HG03575 (cell line): Measurements from ENCODE around the gene IFI27.
"Not testable (repeated sequence)": the region's sequence is repeated elsewhere in the genome, so short reads cannot be mapped to it uniquely, and the experiment has no call there.

Experiments used
- ATAC-seq: cut with Tn5 transposase; IDR thresholded peaks from one replicate; pipeline ENCODE4 v1.9.1; 2021; ENCODE audit not compliant: unreplicated experiment, insufficient number of reproducible peaks, low FRiP score; ENCODE audit errors: extremely low read depth

IFI27 gene

DNA sequence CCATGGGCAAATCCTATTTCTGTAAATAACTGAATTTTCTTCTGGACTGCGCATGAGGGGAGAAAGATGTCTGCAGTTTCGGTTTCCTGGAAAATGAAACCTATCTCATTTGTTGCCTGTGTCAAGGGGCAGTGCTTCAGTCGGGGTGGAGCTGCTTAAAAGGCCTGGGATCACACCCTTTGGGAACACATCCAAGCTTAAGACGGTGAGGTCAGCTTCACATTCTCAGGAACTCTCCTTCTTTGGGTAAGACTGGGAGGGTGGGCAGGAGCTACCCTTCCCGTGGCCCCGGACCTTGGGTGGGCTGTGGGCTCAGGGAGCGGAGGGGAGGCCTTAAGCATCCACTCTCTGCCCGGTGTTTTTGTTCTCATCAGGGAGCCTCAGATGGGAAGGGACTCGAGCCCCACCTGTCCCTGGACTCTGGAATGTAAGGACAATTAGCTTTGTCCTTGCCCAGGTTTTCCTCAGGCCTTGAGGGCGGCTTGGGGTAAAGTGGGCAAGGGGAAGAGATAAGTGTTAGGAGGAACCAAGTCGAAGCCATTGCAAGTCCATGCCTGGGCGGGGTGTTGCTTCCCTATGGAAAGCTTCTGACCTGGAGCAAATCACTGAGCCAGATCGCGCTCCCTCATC, at the start of gene IFI27:
TSS of gene IFI27 (plus strand) at position 185 of the 630 bp plus-strand sequence.
- ATAC-seq: no peak

DNA sequence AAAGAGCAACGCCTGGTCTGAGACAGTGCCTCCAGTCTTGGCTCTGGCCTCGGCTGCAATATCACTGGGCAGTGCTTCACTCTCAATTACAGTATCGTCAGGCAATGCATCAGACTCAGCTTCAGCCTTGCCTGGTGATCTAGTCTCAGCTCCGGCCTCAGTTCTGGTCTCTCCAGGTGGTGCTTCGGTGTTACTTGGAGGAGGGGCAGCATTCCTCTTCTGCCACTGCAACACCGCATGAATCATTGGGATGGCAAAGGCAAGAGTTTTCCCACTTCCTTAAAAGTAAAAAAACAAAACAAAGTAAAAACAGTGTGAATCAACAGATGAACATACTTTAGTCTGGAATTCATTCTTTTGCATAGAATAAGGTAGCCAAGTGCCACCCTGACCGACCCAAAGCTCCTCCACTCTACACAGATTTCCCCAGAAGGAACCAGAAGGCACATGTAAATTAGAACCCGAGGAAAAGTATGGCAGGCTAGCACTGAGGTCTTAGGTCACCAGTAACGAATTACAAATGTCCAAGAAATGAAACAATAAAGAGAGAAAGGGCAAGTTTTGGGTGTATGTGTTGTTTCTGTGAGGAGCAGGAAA, 48.1 kb upstream of the IFI27 start:
- ATAC-seq: no peak

DNA sequence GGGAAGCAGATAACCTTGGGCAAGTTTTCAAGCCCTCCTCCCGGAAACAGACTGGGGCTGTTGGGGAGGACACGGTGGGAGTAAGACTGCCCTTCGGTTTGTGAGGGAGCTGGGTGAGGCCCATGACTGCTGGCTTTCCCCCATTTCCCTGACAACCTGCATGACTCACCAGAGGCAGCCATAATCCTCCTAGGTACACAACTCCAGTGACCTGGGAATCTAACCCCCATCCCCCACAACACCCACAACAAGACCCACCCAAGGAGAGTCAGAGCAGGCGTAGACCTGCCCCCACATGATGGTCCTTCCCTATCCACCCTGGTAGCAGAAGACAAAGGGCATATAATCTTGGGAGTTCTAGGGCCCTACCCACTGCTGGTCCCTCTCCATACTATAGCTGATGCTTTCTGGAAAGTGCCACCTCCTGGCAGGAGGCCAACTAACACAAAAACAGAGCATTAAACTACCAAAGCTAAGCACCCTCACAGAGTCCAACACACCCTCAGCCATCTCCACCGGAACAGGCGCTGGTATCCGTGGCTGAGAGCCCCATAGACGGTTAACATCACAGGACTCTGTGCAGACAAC, 44.4 kb upstream of the IFI27 start:
- ATAC-seq: no peak

DNA sequence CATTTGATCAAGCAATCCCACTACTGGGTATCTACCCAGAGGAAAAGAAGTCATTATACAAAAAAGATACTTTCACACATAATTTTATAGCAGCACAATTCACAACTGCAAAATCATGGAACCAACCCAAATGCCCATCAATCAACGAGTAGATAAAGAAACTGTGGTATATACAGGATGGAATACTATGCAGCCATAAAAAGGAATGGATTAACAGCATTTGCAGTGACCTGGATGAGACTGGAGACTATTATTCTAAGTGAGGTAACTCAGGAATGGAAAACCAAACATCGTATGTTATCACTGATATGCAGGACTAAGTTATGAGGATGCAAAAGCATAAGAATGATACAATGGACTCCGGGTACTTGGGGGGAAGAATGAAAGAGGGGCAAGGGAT, 38.5 kb upstream of the IFI27 start:
- ATAC-seq: not testable (repeated sequence)

DNA sequence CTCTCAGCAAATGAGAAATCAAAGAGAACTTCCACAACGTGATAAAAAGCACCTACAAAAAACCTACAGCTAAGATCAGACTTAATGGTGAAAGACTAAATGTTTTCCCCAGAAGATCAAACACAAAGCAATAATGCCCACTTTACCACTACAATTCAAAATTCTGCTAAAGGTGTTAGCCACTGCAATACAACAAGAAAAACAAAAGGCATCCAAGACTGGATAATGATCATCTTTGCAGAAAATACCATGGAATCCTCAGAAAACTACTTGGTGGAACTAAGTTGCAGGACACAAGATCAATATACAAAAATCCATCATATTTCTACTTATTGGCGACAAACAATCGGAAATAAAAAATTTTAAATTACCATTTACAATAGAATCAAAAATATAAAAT, 36.0 kb upstream of the IFI27 start:
- no peak for ATAC-seq

DNA sequence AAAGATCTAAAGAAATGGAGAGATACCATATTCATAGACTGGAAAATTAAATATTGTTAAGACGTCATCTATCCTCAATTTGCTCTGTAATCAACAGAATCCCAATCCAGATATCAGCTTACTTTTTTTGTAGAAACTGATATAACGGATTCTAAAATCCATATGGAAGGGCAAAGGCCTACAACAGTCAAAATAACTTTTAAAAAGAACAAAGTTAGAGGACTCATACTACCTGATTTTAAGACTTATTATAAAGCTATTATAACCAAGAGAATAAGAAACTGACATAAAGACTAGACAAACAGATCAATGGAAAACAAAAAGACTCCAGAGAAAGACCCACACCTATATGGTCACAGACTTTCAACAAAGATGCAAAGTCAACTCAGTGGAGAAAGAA, 35.5 kb upstream of the IFI27 start:
- ATAC-seq: no peak

DNA sequence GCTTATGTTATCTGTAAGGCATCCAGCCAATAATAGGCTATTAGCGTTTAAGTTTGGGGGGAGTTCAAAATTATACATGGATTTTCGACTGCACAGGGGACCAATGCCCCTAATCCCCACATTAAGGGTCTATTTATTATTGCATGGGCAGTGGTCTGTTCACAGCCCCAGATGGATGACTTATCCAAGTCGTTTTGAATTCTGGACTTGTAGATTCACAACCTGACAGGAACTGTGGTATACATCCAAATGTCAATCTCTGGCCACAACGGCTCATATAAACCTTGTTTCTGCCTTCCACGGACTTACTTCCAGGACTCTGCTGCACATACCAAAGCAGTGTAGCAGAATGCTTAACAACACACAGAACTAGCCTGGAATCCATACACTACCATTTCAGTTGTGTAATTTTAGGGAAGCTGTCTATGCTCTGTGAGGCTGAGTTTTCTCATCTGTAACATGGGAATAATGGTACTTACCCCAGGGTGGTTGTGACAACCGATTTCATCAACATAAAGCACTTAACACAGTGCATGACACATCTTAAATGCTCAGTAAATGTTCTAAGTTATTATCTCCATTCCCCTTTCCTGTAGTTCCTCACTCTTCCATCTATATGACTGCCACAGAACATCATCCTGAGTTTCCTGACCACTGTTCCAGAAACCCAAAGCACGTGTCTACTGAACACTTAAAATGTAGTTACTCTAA, 33.3 kb upstream of the IFI27 start:
- no peak for ATAC-seq

DNA sequence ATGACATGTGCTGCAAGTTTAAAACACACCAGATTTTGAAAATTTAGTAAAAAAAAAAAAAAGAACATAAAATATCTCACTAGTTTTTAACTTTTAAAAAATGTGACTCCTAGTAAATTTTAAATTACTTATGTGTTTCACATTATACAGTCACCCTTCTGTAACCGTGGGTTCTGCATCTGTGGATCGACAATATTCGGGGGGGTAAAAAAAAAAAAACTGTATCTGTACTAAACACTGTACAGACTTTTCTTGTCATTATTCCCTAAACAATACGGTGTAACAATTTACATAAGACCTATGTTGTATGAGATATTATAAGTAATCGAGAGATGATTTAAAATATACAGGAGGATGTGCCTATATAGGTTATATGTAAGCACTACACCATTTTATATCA, 32.7 kb upstream of the IFI27 start:
- no peak for ATAC-seq

DNA sequence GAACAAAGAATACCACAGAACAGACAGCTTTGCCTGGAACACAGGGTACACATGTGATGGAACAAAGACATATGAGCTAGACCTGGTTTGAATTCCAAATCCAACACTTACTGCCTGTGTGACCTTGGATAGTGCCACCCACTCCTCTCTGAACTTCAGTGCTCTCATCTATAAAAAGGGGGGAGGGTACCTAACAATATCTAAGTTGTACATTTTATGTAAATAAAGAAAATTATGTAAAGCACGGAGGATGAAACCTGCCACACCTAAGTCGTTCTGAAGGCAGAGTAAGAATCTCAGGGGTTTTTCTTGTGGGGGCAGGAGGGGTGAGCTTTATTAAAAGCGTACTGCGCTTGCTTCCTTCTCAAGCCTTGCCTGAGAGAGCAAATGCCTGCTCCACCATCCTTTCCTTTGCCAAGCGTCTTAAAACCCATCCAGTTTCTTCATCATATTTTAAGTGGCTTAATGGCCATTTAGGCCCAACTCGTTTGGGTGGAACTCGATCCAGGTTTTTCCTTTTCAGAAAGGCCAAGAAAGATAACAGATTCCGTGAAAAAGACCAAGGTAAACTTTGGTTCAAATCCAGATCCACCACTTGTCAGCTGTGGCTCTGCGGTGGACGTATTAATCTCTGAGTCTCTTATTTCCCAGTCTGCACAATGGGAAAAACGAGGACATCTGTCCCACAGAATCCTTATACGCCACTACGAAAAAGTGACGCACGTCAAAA, 30.5 kb upstream of the IFI27 start:
- ATAC-seq: no peak

DNA sequence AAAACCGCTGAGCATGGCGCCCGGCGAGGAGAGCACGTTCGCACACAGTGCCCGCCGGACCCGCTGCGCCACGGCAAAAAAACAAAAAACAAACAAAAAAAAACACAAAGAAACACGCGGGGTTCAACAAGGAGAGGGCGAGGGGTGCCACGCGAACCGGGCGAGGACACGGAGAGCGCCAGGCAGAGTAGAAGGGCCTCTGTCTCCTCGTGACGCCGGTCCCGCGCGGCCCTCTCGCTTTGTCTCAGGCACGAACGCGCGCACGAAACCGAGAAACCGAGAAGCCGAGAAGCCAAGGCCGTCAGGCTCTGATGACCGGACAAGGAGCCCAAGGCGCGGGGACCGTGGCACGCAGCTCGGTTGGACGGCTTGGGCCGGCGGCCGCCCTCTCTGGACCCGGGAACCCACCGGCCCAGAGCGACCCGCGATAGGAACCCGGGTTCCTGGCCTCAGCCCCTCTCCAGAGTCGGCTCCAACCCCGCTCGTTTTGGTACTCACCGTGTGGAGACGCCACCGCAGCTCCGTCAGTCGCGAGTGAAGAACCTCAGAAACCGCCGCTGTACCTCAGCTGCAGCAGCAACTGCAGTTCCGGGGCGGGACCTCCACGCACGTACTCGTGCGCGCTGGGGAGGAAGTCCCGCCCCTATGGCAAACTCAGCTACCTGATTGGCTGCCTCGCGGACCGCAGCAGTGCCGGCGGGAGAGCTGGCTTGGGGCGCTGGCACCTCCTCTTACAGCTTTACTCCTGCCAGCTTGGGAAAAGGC, 29.7 kb upstream of the IFI27 start, which contains the start of the genes DDX24 and IFI27L1:
TSS of gene DDX24 (minus strand) at position 582 of the 765 bp plus-strand sequence. CDS start 1,460 bp downstream, outside the sequence.
TSS of gene IFI27L1 (plus strand) at position 690 of the 765 bp plus-strand sequence. CDS start 15,628 bp downstream, outside the sequence.
- peak; percentile 69 for ATAC-seq

DNA sequence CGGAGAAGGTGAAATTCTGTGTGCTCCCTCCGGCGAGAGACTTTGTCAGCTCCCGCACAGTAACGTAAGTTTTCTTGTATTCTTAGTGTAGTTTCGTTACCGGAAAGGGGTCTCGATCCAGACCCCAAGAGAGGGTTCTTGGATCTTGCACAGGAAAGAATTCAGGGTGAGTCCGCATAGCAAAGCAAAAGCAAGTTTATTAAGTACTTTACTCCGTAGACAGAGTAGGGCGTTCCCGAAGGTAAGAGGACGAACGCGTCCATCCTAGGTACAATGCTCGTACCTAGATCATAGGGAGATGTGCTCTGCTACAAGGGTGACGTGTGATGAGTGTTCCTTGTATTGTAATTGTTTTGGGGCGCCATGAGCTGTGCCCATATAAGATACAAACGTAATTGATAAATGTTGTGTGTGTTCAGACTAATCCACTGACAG, 29.1 kb upstream of the IFI27 start:
- peak; percentile 3 for ATAC-seq

DNA sequence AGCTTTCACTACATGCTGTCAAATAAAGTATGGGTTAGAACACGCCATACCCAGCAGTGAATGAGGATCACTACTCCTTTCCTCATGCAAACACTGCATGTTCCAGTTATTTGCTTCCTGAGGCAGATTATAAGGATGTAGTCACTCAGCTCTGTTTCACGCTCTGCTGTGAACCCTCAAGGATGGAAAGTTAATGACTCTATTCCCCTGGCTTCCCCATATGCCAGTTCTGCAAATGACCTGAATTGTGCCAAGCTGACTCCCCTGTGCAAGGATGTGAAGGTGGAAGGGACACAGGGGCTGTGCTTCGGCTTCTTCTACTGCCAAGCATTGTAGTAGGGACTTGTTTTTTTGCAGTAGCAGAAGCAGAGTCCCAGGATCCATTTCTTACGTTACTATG, 22.6 kb upstream of the IFI27 start:
- no peak for ATAC-seq

DNA sequence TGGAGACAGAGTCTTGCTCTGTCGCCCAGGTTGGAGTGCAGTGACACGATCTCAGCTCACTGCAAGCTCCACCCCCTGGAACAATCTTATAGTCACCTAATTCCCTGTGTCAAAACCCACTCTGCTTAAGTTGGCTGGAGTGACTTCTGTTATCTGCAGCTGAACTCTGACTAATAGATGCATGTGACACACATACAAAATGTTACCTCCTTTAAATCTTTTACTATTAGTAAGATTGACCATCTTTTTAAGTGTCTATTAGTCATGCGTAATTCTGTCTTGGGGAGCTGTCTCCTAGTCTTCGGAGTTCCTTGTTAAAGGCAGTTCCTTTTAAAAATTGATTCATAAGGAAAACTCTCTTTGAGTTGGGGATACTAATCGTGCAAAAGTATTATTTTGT, 22.0 kb upstream of the IFI27 start:
- no peak for ATAC-seq

DNA sequence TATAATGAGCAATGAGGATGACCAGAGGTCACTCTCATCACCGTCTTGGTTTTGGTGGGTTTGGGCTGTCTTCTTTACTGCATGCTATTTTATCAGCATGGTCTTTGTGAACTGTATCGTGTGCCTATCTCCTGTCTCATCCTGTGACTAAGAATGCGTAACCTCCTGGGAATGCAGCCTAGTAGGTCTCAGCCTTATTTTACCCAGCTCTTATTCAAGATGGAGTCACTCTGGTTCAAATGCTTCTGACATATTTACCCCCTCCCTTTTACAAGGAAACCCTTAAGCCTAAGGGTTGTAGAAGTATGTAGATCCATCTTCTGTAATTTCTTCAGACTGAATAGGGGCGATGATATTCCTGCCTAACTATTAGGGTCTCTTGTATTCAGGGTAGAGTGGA, 21.1 kb upstream of the IFI27 start:
- ATAC-seq: no peak

DNA sequence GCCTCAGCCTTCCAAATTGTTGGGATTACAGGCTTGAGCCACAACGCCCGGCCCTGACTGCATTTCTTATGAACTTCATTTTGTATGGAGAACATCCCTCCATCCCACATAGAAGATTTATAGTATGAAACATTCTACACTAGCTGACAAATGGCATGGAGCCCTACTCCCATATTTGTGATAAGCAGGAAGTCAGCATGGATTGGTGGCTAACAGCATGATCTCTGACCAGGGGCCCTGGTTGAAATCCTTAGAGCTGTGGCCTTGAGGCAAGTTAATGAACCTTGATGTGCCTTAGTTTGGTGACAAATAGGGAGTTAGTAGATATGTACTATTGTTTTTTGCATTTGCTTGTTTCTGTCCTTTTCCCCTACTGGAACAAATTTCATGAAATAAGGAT, 17.1 kb upstream of the IFI27 start:
- no peak for ATAC-seq

DNA sequence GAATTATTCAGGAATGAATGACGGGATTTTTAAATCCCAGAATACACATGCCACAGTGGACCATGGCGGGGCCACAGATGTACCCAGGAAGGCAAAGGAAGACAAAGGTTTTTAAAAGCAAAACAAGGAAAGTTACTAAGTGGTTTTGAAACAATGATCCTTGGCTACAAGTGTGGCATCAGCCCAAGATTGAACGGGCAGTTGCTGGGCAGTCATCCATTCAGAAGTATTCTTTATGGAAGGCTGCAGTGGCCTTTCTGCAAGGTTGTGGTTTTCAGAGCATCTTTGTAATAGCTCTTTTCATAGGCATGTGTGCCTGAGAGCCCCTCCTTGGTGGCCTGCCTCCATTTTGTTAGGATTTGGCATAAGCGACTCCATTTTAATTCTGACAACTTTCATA, 13.4 kb upstream of the IFI27 start:
- ATAC-seq: no peak

DNA sequence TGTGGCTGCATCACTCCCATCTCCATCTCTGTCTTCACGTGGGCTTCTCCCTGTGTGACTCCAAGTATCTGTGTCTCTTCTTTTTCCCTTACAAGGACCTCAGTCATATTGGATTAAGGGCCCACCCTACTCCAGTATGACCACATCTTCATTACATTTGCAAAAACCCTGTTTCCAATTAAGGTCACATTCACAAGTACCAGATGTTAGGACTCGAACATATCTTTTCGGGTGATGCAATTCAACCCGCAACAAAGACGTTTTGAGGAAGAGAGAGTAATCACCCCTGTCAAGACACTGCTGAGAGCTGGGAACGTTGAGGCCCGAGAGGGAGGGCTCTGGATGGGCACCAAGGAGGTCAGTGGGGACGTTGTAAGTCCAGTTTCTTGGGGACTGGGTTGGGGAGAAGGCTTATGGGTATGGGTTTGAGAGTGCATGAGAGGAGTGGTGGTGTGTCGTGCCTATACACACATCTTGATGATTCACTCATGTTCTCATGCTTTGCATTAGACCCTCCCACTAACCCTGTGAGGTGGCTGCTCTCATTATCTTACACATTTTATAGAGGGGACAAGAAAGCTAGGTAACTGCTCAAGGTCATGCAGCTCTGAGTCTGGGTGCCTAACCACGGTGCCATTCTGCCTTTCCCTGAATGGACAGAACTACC, 12.1 kb upstream of the IFI27 start:
- no peak for ATAC-seq

DNA sequence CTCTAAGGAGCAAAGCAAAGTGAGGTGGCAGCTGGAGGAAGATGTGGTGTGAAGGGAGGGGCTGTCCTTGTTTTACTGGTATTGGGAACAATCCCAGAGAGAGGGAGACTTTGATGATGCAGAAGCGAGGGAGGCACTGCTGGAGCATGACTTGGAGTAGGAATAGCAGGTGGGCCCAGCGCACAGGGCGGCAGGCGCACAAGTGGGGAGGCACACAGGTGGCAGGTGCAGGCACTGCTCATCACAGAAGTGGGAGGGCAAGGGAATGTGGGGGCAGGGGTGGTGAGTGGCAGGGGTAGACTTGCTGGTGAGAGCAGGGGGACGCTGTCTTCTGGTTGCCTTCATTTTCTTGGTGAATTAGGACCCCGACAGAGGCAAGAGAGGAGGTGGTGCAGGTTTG, 11.5 kb upstream of the IFI27 start:
- ATAC-seq: no peak
